Right cardiac atrium (tissue), 5 donors: ENCODE data around the gene NPLOC4. TPM values are rescaled to one million over a fixed set of nuclear protein-coding genes. Genes with fewer than 3 reads are reported as not detected.
"Not testable (repeated sequence)": the region's sequence is repeated elsewhere in the genome, so short reads cannot be mapped to it uniquely, and the experiment has no call there.

Source experiments
- ATAC-seq, 2 donors: fragments of 200-7000 bp; cut with Tn5 transposase; one replicate each; pipeline versions ENCODE4 v1.8.0 to v1.9.1; 2020; ENCODE audit warnings: moderate library complexity in 2 of 2, mild to moderate bottlenecking in 1 of 2
- DNase-seq, 3 donors: peaks; one replicate each; pipeline ENCODE4 v3.0.0-alpha.2; 2020
- H3K27ac ChIP-seq: one replicate; pipeline ENCODE4 v1.5.1; 2013; ENCODE audit warnings: mild to moderate bottlenecking, low read length, control low read depth, moderate library complexity
- H3K27me3 ChIP-seq: one replicate; pipeline ENCODE4 v1.6.1; 2013; ENCODE audit not compliant: control insufficient read depth, insufficient read depth
- H3K4me1 ChIP-seq: one replicate; pipeline ENCODE4 v1.6.1; 2013; ENCODE audit warnings: low read length; ENCODE audit not compliant: control insufficient read depth, insufficient read depth
- H3K4me3 ChIP-seq: one replicate; pipeline ENCODE4 v1.5.1; 2013; ENCODE audit warnings: low read length, control low read depth
- H3K9me3 ChIP-seq: one replicate; pipeline ENCODE4 v1.6.1; 2013; ENCODE audit warnings: low read length; ENCODE audit not compliant: control insufficient read depth
- WGBS: extraction: QIAGEN DNeasy Blood & Tissue Kit; methylation state at CpG from one replicate; pipeline ENCODE4 v1.1.7; 2013; 5-methylcytosine and 5-hydroxymethylcytosine counted together
- intact Hi-C, 4 donors: fragments of 100-400 bp; cut with DNase I; formaldehyde crosslinking; loops; one replicate each; pipeline versions ENCODE4 v1.11.0 to v1.14.0; 2022 to 2023
- polyA plus RNA-seq: library from polyadenylated mRNA; stranded (reverse); fragments of 200-250 nt; gene quantifications from one replicate; pipeline ENCODE4 v1.2.3, GENCODE V29; 2013
- total RNA-seq, 4 donors: library from RNA; stranded (reverse); fragmentation: NEBNext Ultra II Directional; extraction: Animal tissue kit (Norgen Biotek cat#: 25700); gene quantifications; one replicate each; pipeline ENCODE4 v1.2.1, GENCODE V29; 2021
- donor health status: healthy with polysubstance abuse.
- donor health status: DM: no; HTN: yes; CAD: no.
- donor health status: DM: no; HTN: no; CAD: no.
- donor health status: DM: no; HTN: yes; CAD: no; lungs with severe emphysema.
- donor health status: DM: yes; HTN: yes; CAD: no.

Gene NPLOC4
- total and polyA plus RNA-seq, 5 donors, result 36.8 to 106 (median 85.1) TPM

DNA sequence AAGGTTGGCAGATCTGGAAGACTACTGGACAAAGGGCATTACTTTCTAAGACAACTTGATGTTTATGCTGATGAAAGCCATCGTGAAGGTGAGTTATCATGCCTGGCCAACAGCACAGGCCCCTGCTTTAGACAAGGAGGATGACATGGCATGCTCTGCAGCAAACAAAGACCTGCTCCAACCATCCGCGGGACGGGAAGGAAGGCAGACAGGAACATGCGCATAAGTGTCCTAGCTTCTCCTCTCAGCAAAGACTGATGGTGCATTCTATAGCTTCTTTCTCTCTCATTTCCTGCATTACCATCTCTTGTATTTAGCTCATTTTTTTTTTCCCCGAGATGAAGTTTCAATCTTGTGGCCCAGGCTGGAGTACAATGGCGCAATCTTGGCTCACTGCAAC, 5.4 kb downstream of the NPLOC4 start:
- H3K27ac ChIP-seq, result no peak overlapping the region
- H3K27me3 ChIP-seq, result no peaks in the 10 kb centered on the region
- no peaks in the 10 kb centered on the region for H3K9me3 ChIP-seq
- WGBS, result 74% methylated on average over 7 of the region's 7 CpGs
- DNase-seq (no peak), ATAC-seq (no peak)
- peaks cover 4% of the 10 kb centered on the region for H3K4me1 ChIP-seq
- intact Hi-C loops, result no loop called here
- no peak overlapping the region for H3K4me3 ChIP-seq

DNA sequence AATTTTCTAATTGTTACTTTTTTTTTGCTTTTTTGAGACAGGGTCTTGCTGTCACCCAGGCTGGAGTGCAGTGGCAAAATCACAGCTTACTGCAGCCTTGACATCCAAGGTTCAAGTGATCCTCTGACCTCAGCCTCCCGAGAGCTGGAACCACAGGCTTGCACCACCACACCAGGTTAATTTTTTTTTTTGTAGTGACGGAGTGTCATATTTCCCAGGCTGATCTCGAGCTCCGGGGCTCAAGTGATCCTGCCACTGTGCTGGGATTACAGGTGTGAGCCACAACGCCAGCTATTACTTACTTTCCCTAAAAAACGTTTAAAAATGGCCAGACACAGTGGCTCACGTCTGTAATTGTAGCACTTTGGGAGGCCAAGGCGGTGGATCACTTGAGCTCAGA, 6.6 kb downstream of the NPLOC4 start:
- DNase-seq, result peak in 1 of 3 donors; percentile 4
- no peak overlapping the region for H3K4me3 ChIP-seq
- no peak for ATAC-seq
- no peaks in the 10 kb centered on the region for H3K27me3 ChIP-seq
- no peak overlapping the region for H3K27ac ChIP-seq
- WGBS, result 83% methylated on average over 8 of the region's 8 CpGs
- H3K4me1 ChIP-seq, result peaks cover under 1% of the 10 kb centered on the region
- intact Hi-C loops, result no loop called here
- no peaks in the 10 kb centered on the region for H3K9me3 ChIP-seq

DNA sequence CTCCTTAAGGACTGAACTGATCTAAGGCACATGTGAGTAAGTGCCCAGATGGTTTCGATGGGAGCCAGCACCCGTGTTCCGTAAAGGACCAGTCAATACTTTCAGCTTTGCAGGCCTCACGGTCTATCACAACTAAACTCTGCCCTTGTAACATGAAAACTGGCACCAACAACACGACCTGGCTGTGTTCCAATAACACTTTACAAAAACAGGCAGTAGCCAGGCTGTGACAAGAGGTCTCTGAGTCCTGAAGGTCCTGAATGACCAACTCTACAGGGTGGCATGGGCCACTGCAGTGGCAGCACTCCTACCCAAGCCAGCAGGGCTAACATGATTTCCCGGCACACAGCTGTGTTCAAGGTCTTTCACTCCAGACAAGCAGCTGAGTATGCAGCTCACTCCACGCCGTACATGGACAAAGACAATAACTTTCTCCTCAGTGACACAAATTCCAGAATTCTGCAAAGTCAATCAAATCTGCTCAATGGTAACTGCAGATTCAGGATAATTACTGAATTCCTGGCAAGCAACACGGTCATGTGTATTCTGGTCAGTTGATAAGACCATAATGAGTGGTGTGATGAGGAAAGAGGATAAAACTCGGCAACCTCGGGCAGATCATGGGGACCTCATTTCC, 15.3 kb downstream of the NPLOC4 start:
- peak; percentile 52 to 59 for ATAC-seq
- no peak for DNase-seq
- H3K4me3 ChIP-seq, result no peak overlapping the region
- intact Hi-C loops, result no loop called here
- no peaks in the 10 kb centered on the region for H3K27me3 ChIP-seq
- peaks cover 5% of the 10 kb centered on the region for H3K4me1 ChIP-seq
- no peak overlapping the region for H3K27ac ChIP-seq
- WGBS, result 44% methylated on average over 11 of the region's 11 CpGs
- H3K9me3 ChIP-seq, result no peaks in the 10 kb centered on the region

DNA sequence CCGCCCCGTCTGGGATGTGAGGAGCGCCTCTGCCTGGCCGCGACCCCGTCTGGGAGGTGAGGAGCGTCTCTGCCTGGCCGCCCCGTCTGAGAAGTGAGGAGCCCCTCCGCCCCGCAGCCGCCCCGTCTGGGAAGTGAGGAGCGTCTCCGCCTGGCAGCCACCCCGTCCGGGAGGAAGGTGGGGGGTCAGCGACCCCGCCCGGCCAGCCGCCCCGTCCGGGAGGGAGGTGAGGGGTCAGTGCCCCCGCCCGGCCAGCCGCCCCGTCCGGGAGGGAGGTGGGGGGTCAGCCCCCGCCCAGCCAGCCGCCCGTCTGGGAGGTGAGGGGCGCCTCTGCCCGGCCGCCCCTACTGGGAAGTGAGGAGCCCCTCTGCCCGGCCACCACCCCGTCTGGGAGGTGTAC, 18.6 kb downstream of the NPLOC4 start:
- H3K4me3 ChIP-seq, H3K27ac ChIP-seq, H3K27me3 ChIP-seq, ATAC-seq, DNase-seq, intact Hi-C loops, H3K9me3 ChIP-seq: not testable (repeated sequence)
- H3K4me1 ChIP-seq, result peaks cover 10% of the 10 kb centered on the region
- 96% methylated on average over 28 of the region's 36 CpGs for WGBS

DNA sequence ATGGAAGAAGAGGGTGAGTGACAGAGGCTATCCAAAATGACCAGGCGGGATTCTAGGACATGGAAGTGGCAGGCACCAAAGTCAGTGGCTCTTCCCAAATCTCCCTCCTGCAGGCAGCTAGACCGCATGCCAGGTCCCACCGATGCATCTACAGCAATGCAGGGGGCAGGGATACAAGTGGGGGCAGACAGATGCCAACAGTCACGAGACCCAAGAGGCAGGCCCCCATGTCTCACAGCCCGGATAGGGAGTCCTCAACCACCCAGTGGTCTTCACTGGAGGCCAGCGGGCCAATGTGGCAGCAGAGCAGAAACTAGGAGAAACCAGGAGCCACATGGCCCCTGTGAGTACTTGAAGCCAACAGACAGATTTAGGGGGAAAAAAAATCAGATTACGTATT, 20.0 kb downstream of the NPLOC4 start:
- Histone ChIP-seq H3K27ac (no peak overlapping the region), H3K4me3 (no peak overlapping the region), H3K4me1 (peaks cover 10% of the 10 kb centered on the region), H3K9me3 (no peaks in the 10 kb centered on the region), H3K27me3 (no peaks in the 10 kb centered on the region)
- ATAC-seq (no peak), DNase-seq (no peak)
- intact Hi-C loops, result no loop called here
- WGBS, result 41% methylated on average over 7 of the region's 7 CpGs

DNA sequence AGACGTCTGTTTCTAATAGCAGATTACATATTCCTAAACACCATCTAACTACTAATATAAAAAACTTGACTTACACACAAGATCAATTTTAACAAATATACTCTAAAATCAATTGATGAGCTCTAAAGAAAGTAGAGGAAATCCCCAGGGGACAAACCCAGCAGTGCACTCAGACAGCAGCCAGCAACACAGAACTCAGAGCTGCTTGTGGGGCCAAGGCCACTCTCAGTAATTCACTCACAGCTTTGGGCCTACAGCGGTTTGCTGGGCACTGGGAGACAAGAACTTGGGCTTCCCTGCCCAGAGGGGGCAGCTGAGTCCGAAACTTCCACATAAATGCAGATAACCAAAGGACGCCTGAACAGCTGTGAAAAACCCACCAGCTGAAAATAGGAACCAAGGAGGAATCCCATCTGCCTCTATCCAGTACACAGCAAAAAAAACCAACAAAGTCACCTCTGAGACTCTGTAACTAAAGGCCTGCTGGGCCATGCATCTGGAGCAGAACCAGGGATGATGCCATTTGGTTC, 21.4 kb downstream of the NPLOC4 start:
- ATAC-seq (no peak), DNase-seq (no peak)
- 85% methylated on average over 4 of the region's 4 CpGs for WGBS
- intact Hi-C loops, result no loop called here
- no peak overlapping the region for H3K4me3 ChIP-seq
- H3K27ac ChIP-seq, result no peak overlapping the region
- H3K27me3 ChIP-seq, result no peaks in the 10 kb centered on the region
- H3K4me1 ChIP-seq, result peaks cover 6% of the 10 kb centered on the region
- no peaks in the 10 kb centered on the region for H3K9me3 ChIP-seq

GRCh38 chr17:81612172-81612970, 24.5 kb downstream of the NPLOC4 start:
- ATAC-seq, result peak; percentile 10 to 46
- intact Hi-C loops, result no loop called here
- peak in 1 of 3 donors; percentile 70 for DNase-seq
- Histone ChIP-seq H3K4me3 (no peak overlapping the region), H3K27me3 (no peaks in the 10 kb centered on the region), H3K9me3 (no peaks in the 10 kb centered on the region), H3K4me1 (peaks cover 6% of the 10 kb centered on the region), H3K27ac (peak overlapping the region; percentile 50)
- 73% methylated on average over 16 of the region's 16 CpGs for WGBS

GRCh38 chr17:81609541-81610311, 27.2 kb downstream of the NPLOC4 start:
- Histone ChIP-seq H3K4me3 (no peak overlapping the region), H3K4me1 (peaks cover 6% of the 10 kb centered on the region), H3K27ac (peak overlapping the region; percentile 1), H3K27me3 (no peaks in the 10 kb centered on the region), H3K9me3 (no peaks in the 10 kb centered on the region)
- intact Hi-C loops, result loop anchor here in 3 of 4 donors (10.0 kb wide), 1 partner anchor 355 kb away; no protein-coding TSS in a partner anchor
- ATAC-seq, result no peak
- DNase-seq, result no peak
- WGBS, result 81% methylated on average over 19 of the region's 19 CpGs

DNA sequence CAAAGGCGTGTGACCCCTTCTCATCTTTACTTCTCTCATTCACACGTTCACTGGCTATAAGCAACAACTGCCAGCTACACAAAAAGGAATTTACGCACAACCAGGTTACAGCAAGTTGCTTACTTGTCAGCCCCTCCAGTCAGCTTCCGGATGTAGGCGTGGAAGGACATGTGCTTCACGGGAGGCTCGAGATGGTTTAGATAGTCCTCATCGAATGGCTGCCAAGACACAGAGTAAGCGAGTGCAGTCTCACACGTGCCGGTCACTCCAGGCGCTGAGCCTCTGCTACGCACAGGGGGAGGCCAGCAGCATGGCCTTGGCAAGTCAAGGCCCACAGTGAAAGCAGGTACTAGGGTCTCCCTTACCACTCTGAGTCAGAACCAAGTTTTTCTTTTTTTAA, 28.3 kb downstream of the NPLOC4 start:
- intact Hi-C loops, result loop anchor here in 3 of 4 donors (10.0 kb wide), 1 partner anchor 354 kb away; no protein-coding TSS in a partner anchor
- H3K27me3 ChIP-seq, result no peaks in the 10 kb centered on the region
- DNase-seq, result no peak
- no peak overlapping the region for H3K4me3 ChIP-seq
- no peak overlapping the region for H3K27ac ChIP-seq
- no peaks in the 10 kb centered on the region for H3K9me3 ChIP-seq
- WGBS, result 72% methylated on average over 13 of the region's 13 CpGs
- ATAC-seq, result peak; percentile 23 to 51
- no peaks in the 10 kb centered on the region for H3K4me1 ChIP-seq

DNA sequence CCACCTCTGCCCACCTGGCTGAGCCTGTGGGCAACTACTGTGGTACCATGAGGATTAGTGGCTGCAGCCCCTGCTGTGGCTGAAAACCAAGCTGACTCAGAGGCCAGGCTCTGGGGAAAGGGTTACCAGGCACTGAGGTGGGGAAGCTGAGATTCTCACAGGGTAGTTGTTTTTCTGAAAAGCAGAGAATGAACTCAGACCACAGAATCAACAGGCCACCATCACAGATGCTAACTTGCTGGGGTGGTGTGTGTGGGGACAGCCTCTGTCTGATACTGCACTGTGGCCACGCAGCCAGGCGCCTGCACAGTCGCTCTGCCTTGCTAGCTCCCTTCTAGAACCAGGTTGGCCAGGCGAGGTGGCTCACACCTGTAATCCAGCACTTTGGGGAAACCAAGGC, 28.8 kb downstream of the NPLOC4 start:
- Histone ChIP-seq H3K27ac (no peak overlapping the region), H3K27me3 (no peaks in the 10 kb centered on the region), H3K4me3 (no peak overlapping the region), H3K9me3 (no peaks in the 10 kb centered on the region), H3K4me1 (no peaks in the 10 kb centered on the region)
- no peak for ATAC-seq
- WGBS, result 95% methylated on average over 4 of the region's 4 CpGs
- intact Hi-C loops, result loop anchor here in 3 of 4 donors (10.0 kb wide), 1 partner anchor 353 kb away; no protein-coding TSS in a partner anchor
- no peak for DNase-seq
